Ureter (tissue), 1 donor: ENCODE results near the gene ZNF777. TPM values are rescaled to one million over a fixed set of nuclear protein-coding genes. Genes with fewer than 3 reads are reported as not detected.
"Not testable (repeated sequence)": the region's sequence is repeated elsewhere in the genome, so short reads cannot be mapped to it uniquely, and the experiment has no call there.

Experiments used
- DNase-seq: peaks from one replicate; pipeline ENCODE4 v3.0.0-alpha.2; 2020; ENCODE audit warnings: low spot score
- total RNA-seq: library from RNA; stranded (reverse); gene quantifications from one replicate; pipeline ENCODE4 v1.2.4, GENCODE V29; 2023
- donor health status: DM: yes; HTN: yes; CAD: no.

ZNF777 gene
- 15.1 TPM for total RNA-seq

DNA sequence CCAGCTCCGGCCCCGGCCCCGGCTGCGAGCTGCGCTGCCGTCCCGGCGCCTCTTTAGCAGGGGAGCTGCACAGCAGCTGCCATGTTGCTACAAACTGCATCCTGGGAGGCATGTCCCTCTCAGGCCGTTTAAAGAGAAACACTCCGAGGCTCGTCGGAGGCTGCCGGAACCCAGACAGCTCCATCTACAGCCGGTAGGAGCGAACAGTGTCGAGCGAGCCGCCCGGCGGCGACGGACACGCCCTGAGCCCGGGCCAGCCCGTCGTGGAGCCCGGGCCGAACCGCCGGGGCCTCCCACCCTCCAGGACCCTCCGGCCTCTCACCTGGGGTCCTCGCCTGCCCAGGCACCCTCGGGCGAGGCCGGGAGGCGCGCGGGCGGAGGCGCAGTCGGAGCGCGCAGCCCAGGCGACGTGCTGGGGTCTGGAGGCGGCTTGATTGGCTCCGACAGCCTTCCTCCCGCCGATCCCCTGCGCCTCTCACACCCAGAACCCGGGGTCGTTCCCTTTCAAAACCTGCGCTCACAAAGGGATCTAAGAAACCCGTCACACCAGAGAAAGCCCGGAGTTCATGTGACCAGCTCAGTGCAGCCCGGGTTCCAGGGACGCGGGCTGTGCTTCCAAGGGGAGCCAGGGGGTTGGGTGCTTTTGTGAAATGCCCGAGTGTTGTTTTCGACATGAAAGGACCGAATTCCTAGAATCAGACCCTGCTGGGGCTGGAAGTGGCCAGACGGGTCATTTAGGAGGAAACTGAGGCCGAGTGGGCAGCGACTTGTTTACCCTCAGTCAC lies at the start of gene ZNF777:
Gene ZNF777 (minus strand): TSS at position 570 of the 785 bp plus-strand sequence. CDS start 5,040 bp downstream, outside the sequence.
- peak; percentile 88 for DNase-seq

DNA sequence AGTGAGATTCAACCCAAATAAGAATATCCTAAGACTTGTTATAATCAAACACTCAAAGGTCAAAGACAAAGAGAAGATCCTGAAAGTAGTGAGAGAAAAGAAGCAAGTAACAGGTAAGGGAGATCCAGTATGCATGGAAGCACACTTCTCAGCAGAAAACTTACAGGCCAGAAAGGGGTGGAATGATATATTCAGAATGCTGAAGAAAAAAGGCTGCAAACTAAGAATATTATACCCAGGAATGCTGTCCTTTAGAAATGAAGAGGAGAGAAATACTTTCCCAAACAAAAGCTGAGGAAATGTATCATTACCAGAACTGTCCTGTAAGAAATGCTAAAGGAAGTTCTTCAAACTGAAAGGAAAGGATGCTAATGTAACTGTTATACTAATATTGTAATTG lies 49.4 kb upstream of the ZNF777 start:
- no peak for DNase-seq

DNA sequence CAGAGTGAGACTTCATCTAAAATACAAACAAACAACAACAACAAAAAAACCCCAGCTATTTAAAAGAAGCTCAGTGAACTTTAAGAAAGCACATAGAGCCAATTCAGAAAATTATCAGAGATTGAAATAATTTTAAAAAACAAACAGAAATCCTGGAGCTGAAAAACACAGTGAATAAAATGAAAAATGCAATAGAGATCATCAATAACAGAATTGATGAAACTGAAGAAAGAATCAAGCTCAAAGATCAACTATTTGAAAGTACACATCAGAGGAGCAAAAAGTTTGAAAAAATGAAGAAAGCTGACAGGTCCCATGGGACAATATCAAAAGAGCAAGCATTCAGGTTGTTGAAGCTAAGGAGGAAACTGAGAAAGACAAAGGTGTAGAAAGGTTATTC lies 48.9 kb upstream of the ZNF777 start:
- no peak for DNase-seq

DNA sequence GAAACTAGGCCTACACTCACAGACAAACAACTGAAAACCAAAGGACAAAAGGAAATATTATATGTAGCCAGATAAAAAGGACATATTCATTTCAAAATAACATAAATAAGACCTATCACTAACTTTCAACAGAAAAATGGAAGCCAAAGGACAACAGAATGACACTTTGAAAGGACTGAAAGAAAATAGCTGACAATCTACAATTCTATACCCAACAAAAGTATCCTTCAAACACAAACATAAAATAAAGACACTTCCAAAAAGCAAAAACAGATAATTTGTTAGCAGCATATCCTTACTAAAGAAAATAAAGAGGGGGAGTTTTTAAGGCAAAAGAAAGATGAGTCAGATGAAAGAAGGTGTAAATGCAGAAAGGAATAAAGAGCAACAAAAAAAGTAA lies 44.7 kb upstream of the ZNF777 start:
- DNase-seq, result no peak

GRCh38 chr7:149501651-149502050 lies 40.8 kb upstream of the ZNF777 start:
- no peak for DNase-seq

DNA sequence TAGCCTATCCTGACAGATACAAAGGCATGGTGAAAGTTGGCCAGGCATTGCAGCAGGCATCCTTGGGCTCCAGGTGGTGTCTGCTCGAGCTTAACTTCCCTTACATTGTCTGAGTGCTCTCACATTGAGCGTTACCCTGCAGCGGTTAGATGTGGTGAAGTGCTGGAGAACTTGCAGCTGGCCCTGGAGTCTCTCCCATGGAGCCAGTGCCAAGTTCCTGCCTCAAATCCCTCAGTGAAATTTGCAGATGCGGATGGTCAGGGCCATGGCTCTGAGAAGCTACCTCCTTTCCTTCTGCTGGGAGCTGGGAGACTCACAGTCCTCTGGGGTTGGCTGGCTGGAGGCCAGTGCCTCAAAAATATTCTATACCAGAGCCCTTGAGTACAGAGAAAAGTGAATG lies 40.0 kb upstream of the ZNF777 start:
- DNase-seq, result no peak

GRCh38 chr7:149500201-149500600 lies 39.3 kb upstream of the ZNF777 start:
- no peak for DNase-seq

GRCh38 chr7:149498811-149499210 lies 37.9 kb upstream of the ZNF777 start:
- DNase-seq, result no peak

- peak; percentile 75 for DNase-seq
Measured at GRCh38 chr7:149497467-149498261, 36.8 kb upstream of the ZNF777 start, which contains the start of gene ZNF746. Gene ZNF746, minus strand, starts transcription at chr7:149497809. Its CDS starts 273 bp downstream, at chr7:149497536.

DNA sequence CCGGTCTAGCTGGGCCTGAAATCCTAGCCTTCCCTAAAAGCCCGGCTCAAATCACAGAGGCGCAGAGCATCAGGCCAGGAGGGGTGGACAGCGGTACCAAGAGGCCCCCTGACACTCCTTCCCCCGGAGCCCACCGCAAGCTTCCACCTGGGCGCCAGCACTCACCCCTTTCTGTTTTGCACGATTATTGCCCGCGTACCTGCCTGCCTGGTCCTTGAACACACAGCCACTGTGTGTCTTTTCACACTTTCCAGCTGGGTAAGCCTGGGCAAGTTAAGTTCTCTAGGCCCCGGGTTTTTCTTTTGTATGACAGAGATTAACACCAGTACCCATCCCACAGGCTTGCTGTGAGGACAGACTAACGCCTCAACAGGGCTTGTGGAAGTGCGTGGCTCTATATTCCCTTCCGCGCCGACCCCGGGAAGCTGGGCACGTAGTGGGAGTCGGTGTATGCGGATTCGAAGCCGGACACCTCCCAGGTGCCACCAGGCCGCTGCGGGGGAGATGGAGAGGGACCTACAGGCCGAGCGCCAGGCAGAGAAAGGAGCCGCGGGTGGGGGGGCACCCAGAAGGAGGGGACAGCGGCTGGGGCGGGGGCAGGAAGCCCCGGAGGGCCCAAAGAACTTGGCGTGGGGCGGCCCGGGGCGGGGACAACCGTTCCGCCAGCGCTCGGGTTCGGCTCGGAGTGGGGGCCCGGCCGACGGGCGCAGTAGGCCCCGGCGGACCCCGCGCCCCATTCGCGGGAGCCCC lies 36.0 kb upstream of the ZNF777 start:
- DNase-seq, result no peak

DNA sequence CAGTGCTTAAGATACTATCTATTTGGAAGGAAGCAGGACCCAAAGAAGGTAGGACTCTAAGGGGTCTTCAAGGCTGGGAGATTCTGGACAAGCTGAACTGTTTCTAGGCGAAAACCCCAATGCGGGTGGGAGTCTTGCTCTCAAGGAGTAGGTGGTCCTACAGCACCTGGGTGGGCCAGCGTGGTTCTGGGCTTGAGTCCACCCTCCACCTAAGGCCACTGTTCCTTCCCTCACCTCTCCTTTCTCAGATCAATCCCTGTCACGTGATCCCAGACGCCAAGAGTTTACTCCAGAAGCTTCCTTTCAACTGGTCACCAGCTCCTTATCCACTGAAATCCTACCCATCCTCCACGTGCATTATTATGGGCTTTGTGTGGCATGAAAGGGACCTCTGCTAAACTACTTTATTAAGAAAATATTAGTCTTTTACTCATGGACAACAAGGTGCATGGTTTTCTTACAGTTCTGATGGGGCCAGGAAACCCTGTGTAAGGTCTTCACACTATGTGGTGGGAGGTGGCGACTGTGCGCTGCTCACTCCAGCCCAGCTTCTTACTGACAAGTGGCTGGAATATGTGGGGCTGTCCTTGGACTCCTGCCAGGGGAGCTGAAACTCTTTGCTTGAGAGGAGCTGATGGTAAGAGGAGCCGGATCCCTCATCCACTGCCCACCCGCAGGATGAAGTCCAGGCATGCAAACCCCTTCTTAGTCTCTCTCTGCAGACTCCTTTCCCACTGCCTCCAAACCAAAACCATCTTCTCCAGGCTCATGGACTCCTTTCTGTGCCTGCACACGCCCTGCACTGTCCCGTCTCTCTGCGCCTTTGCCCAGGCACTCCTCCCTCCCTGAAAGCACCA lies 35.2 kb upstream of the ZNF777 start:
- peak; percentile 67 for DNase-seq

DNA sequence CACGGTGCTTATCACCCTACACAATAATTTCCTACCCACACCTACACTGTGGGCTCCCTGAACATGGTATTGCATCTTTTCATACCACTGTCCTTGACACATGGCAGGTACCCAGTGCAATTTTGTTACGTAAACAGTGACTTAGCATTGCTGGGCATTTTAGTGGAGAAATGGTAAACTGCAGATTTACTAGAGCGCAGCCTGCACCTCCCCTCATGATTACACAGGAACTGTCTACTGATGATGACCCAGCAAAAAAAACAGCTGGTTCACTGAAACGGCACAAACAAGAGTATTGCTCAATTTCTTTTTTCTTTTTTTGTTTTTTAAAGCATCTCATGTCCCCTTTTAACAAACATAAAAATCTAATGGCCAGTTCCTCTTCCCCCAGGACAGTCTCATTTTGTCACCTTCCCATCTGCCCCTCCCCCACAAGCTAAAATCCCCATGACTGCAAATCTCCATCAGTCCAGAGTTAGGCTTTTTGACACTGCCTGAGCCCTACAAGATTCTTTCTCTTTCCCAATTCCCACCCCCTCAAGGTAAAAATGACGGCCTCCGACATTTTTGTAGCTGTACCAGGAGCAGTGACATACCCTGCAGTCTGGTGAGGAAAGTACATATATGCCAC lies 34.0 kb upstream of the ZNF777 start:
- DNase-seq, result no peak

- DNase-seq, result not testable (repeated sequence)
Measured at GRCh38 chr7:149493975-149494374, 33.1 kb upstream of the ZNF777 start.

GRCh38 chr7:149493366-149493765 lies 32.5 kb upstream of the ZNF777 start:
- no peak for DNase-seq

- no peak for DNase-seq
Measured at GRCh38 chr7:149490083-149490760, 29.4 kb upstream of the ZNF777 start.

DNA sequence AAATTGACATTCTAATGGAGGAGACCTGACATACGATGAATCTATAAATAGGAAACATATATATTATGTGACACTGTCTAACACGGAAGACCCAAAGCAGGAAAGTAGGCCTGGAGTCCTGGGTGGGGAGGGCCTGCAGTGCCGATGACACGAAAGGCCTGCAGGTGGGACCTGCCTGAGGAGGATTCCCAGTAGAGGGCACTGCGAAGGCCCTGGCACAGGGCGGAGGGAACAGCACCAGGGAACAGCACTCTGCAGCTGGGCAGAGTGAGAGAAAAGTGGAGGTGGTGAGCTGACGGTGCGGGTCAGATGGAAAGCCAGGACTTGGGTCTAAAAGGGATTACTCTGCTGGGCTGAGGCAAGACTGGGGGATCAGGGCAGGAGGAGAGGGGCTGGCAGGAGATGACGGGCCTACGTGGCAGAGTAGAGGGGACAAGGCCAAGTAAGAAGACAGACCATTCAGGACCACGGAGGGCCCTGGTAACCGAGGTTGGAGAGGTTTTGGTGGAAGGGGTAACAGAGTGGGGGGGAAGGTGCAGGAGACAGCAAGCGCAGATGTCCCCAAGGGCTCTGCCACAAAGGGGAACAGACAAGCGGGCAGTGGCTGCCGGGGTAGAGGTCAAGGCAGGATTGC lies 28.6 kb upstream of the ZNF777 start:
- no peak for DNase-seq

- DNase-seq, result peak; percentile 7
Measured at GRCh38 chr7:149479568-149479967, 18.7 kb upstream of the ZNF777 start.

DNA sequence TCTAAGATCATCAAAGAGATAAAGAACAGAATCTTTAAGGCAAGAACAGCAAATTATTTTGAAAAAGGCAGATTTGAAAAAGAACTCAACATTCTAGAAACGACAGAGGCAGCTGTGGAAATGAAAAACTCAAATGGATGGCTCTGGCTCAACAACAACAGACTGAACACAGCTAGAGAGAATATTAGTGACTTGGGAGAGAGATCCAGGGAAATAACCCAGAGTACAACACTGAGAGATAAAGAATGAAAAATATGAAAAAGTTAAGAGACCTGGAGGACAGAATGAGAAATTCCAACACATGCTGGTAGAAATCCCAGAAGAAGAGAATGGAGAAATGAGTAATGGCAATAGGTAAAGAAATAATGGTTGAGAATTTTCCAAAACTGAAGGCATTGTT lies 17.9 kb upstream of the ZNF777 start:
- no peak for DNase-seq
